Glutamatergic neuron (in vitro differentiated cells): ENCODE results near the gene MAP7D3. TPM values are rescaled to one million over a fixed set of nuclear protein-coding genes. Genes with fewer than 3 reads are reported as not detected.
"Not testable (repeated sequence)": the region's sequence is repeated elsewhere in the genome, so short reads cannot be mapped to it uniquely, and the experiment has no call there.

Source experiments
- DNase-seq: peaks from one replicate; pipeline ENCODE4 v3.0.0; 2022
- H3K27ac Mint-ChIP-seq: one replicate; pipeline ENCODE4 v1.8.0; 2020; ENCODE audit warnings: mild to moderate bottlenecking, mixed read lengths, inconsistent platforms; ENCODE audit not compliant: unreplicated experiment
- H3K27me3 Mint-ChIP-seq: one replicate; pipeline ENCODE4 v1.8.0; 2020; ENCODE audit warnings: mild to moderate bottlenecking, moderate library complexity, mixed read lengths, inconsistent platforms; ENCODE audit not compliant: unreplicated experiment
- H3K36me3 Mint-ChIP-seq: one replicate; pipeline ENCODE4 v1.8.0; 2020; ENCODE audit warnings: mild to moderate bottlenecking, mixed read lengths, inconsistent platforms; ENCODE audit not compliant: unreplicated experiment
- H3K4me1 Mint-ChIP-seq: one replicate; pipeline ENCODE4 v1.8.0; 2020; ENCODE audit warnings: mild to moderate bottlenecking, low read depth, mixed read lengths, inconsistent platforms; ENCODE audit not compliant: unreplicated experiment
- H3K4me3 Mint-ChIP-seq: one replicate; pipeline ENCODE4 v1.8.0; 2020; ENCODE audit warnings: mild to moderate bottlenecking, mixed read lengths, inconsistent platforms; ENCODE audit not compliant: unreplicated experiment
- H3K9me3 Mint-ChIP-seq: one replicate; pipeline ENCODE4 v1.8.0; 2020; ENCODE audit warnings: mild to moderate bottlenecking, moderate library complexity, mixed read lengths, inconsistent platforms; ENCODE audit not compliant: unreplicated experiment
- total RNA-seq: library from RNA; stranded (reverse); fragmentation: NEBNext Ultra II Directional; extraction: Animal tissue kit (Norgen Biotek cat#: 25700); gene quantifications from one replicate; pipeline ENCODE4 v1.2.1, GENCODE V29; 2021; ENCODE audit not compliant: unreplicated experiment
- TF ChIP-seq, protein P1 (sequence below): fragments of 200-600 bp; sonication (generic); IDR thresholded peaks from one replicate; pipeline ENCODE4 v1.5.0; 2021; ENCODE audit not compliant: partially characterized antibody, unreplicated experiment

MAP7D3 gene
- total RNA-seq, 1 donor from 2014 or later = 4.6 TPM

DNA sequence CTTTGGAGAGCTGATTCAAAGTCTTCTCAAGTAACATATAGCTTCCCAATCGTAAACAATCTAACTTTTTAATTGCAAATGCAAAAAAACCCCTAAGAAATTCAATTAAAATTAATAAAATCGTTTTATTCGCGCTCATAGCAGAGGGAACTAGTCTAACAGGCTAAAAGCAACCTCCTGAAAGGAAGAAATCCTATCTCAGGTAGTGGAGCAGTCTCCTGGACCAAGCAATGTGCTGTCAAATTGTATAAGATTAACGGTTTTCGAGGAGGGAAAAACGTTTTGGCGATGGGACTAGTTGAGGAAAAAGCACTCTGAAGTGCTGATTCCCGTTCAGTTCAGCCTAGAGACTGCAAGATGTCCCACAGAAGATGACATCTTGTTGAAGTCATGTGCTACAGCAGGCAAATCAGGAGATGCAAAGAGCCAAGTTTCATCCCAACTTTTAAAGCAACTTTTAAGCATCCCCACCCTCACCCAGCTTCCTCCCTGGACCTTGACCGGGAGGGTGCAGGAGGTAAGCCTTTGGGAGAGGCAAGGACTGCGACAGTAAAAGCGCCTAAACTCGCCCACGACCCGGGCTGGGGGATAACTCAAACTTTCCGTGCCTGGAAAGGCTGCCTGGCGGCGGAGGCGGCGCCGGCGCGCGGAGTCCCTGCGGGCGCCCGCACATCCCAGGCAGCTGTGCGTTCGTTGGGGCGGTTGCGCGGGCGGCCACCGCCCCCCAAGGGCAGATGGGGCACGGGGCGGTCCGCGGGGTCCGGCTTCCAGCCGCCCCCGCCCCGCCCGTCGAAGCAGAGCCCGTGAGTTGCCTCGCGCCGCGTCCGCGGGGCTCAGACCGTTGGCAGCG, 784 bp downstream of the MAP7D3 start:
- Mint-ChIP-seq H3K9me3 (no peaks in the 10 kb centered on the region), H3K4me3 (peak overlapping the region; percentile 82), H3K36me3 (no peaks in the 10 kb centered on the region), H3K4me1 (no peaks in the 10 kb centered on the region), H3K27ac (no peak overlapping the region), H3K27me3 (no peaks in the 10 kb centered on the region)
- DNase-seq = no peak
- TF ChIP-seq, protein P1, sequence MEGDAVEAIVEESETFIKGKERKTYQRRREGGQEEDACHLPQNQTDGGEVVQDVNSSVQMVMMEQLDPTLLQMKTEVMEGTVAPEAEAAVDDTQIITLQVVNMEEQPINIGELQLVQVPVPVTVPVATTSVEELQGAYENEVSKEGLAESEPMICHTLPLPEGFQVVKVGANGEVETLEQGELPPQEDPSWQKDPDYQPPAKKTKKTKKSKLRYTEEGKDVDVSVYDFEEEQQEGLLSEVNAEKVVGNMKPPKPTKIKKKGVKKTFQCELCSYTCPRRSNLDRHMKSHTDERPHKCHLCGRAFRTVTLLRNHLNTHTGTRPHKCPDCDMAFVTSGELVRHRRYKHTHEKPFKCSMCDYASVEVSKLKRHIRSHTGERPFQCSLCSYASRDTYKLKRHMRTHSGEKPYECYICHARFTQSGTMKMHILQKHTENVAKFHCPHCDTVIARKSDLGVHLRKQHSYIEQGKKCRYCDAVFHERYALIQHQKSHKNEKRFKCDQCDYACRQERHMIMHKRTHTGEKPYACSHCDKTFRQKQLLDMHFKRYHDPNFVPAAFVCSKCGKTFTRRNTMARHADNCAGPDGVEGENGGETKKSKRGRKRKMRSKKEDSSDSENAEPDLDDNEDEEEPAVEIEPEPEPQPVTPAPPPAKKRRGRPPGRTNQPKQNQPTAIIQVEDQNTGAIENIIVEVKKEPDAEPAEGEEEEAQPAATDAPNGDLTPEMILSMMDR = no peak

GRCh38 chrX:136246201-136246600, 5.0 kb downstream of the MAP7D3 start:
- no peaks in the 10 kb centered on the region for H3K9me3 Mint-ChIP-seq
- H3K27ac Mint-ChIP-seq = no peak overlapping the region
- no peaks in the 10 kb centered on the region for H3K27me3 Mint-ChIP-seq
- DNase-seq = no peak
- TF ChIP-seq, protein P1 = no peak
- H3K4me3 Mint-ChIP-seq = no peak overlapping the region
- H3K36me3 Mint-ChIP-seq = no peaks in the 10 kb centered on the region
- no peaks in the 10 kb centered on the region for H3K4me1 Mint-ChIP-seq

DNA sequence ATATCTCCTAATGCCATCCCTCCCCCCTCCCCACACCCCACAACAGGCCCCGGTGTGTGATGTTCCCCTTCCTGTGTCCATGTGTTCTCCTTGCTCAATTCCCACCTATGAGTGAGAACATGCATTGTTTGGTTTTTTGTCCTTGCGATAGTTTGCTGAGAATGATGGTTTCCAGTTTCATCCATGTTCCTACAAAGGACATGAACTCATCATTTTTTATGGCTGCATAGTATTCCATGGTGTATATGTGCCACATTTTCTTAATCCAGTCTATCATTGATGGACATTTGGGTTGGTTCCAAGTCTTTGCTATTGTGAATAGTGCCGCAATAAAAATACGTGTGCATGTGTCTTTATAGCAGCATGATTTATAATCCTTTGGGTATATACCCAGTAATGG, 13.4 kb downstream of the MAP7D3 start:
- DNase-seq, H3K9me3 Mint-ChIP-seq, H3K27me3 Mint-ChIP-seq, H3K36me3 Mint-ChIP-seq, H3K27ac Mint-ChIP-seq, H3K4me1 Mint-ChIP-seq, H3K4me3 Mint-ChIP-seq: not testable (repeated sequence)

DNA sequence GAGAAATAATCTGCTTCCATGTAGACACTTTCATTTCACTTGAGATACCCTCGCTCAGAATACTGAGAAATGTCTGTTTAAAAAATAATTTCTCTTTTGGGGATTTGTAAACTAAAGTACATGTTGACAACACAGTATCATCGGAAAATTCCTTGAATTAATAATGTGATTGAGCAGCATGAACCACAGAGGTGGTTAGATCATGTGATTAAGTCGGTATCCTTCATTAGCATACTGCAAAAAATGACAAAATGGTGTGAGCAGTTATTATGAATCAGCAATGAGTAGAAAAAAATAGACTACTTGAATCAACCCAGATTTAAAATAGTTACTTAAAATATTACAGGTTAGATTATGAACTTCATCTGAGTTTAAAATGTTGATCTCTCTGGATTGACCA, 14.1 kb downstream of the MAP7D3 start:
- Mint-ChIP-seq H3K27me3 (no peaks in the 10 kb centered on the region), H3K4me3 (no peak overlapping the region), H3K27ac (no peak overlapping the region), H3K9me3 (no peaks in the 10 kb centered on the region), H3K4me1 (no peaks in the 10 kb centered on the region), H3K36me3 (no peaks in the 10 kb centered on the region)
- TF ChIP-seq, protein P1 = no peak
- no peak for DNase-seq

DNA sequence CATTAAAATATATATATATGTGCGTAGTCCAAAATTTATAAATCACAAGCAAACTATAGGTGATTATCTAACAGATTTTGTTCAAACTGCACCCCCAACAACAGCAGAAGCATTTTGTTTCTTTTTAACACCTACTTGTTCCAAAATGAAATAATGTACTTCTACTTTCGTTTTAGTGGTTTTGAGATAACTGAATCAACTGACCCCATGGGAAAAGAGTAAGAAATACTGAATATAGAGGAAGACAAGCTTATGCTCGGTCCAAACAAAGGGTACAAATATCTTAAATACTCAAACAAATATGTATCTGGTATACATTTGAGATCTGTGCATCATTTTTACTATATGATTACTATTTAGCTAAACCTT, 22.4 kb downstream of the MAP7D3 start:
- H3K4me3 Mint-ChIP-seq = no peak overlapping the region
- H3K4me1 Mint-ChIP-seq = no peaks in the 10 kb centered on the region
- H3K36me3 Mint-ChIP-seq = no peaks in the 10 kb centered on the region
- H3K27me3 Mint-ChIP-seq = no peaks in the 10 kb centered on the region
- no peaks in the 10 kb centered on the region for H3K9me3 Mint-ChIP-seq
- no peak for DNase-seq
- H3K27ac Mint-ChIP-seq = no peak overlapping the region
- TF ChIP-seq, protein P1 = no peak
